Nephron progenitor cell (in vitro differentiated cells): ENCODE data around the gene KCNT1.

Experiments
- DNase-seq: peaks from one replicate; pipeline ENCODE4 v3.0.0; 2021
- H3K27ac Mint-ChIP-seq: 2 replicates; pipeline ENCODE4 v1.8.0; 2021; ENCODE audit warnings: mild to moderate bottlenecking, moderate library complexity, mixed read lengths
- H3K27me3 Mint-ChIP-seq: 2 replicates; pipeline ENCODE4 v1.8.0; 2021; ENCODE audit warnings: mild to moderate bottlenecking, low read depth, mixed read lengths; ENCODE audit not compliant: poor library complexity
- H3K36me3 Mint-ChIP-seq: 2 replicates; pipeline ENCODE4 v1.8.0; 2021; ENCODE audit warnings: low read depth, mixed read lengths
- H3K4me1 Mint-ChIP-seq: 2 replicates; pipeline ENCODE4 v1.8.0; 2021; ENCODE audit warnings: mixed read lengths
- H3K4me3 Mint-ChIP-seq: 2 replicates; pipeline ENCODE4 v1.8.0; 2021; ENCODE audit warnings: mild to moderate bottlenecking, moderate library complexity, mixed read lengths
- H3K9me3 Mint-ChIP-seq: 2 replicates; pipeline ENCODE4 v1.8.0; 2021; ENCODE audit warnings: mild to moderate bottlenecking, moderate library complexity, mixed read lengths
- CTCF ChIP-seq: fragments of 200-600 bp; sonication (generic); IDR thresholded peaks from 2 replicates; pipeline ENCODE4 v1.5.0; 2021; ENCODE audit warnings: antibody characterized with exemption

Gene KCNT1

GRCh38 chr9:135794057-135794335 is 92.0 kb downstream of the KCNT1 start:
- Mint-ChIP-seq H3K9me3 (no peaks in the 10 kb centered on the region), H3K27ac (no peak overlapping the region), H3K4me1 (peaks cover 15% of the 10 kb centered on the region), H3K36me3 (no peaks in the 10 kb centered on the region), H3K27me3 (peaks cover 9% of the 10 kb centered on the region), H3K4me3 (no peak overlapping the region)
- no peak for DNase-seq
- TF ChIP-seq CTCF: no peak

- no peak for TF ChIP-seq CTCF
- Mint-ChIP-seq H3K27me3 (peaks cover 9% of the 10 kb centered on the region), H3K27ac (no peak overlapping the region), H3K9me3 (no peaks in the 10 kb centered on the region), H3K36me3 (no peaks in the 10 kb centered on the region), H3K4me3 (no peak overlapping the region), H3K4me1 (peaks cover 19% of the 10 kb centered on the region)
- no peak for DNase-seq
These were observed 92.4 kb downstream of the KCNT1 start for GRCh38 chr9:135794361-135794885.

GRCh38 chr9:135795391-135795790 is 93.4 kb downstream of the KCNT1 start:
- H3K27me3 Mint-ChIP-seq: peaks cover 9% of the 10 kb centered on the region
- no peak overlapping the region for H3K27ac Mint-ChIP-seq
- H3K4me3 Mint-ChIP-seq: no peak overlapping the region
- H3K36me3 Mint-ChIP-seq: no peaks in the 10 kb centered on the region
- no peak for TF ChIP-seq CTCF
- no peak for DNase-seq
- H3K4me1 Mint-ChIP-seq: peaks cover 19% of the 10 kb centered on the region
- no peaks in the 10 kb centered on the region for H3K9me3 Mint-ChIP-seq

- no peak overlapping the region for H3K4me3 Mint-ChIP-seq
- no peak for DNase-seq
- H3K27ac Mint-ChIP-seq: peak overlapping the region; percentile 62
- peaks cover 4% of the 10 kb centered on the region for H3K27me3 Mint-ChIP-seq
- H3K4me1 Mint-ChIP-seq: peaks cover 19% of the 10 kb centered on the region
- no peak for TF ChIP-seq CTCF
- no peaks in the 10 kb centered on the region for H3K36me3 Mint-ChIP-seq
- H3K9me3 Mint-ChIP-seq: peaks cover 6% of the 10 kb centered on the region
These were observed 95.0 kb downstream of the KCNT1 start for GRCh38 chr9:135796784-135797485.

- Mint-ChIP-seq H3K4me3 (no peak overlapping the region), H3K27me3 (peaks cover 4% of the 10 kb centered on the region)
These were observed 95.7 kb downstream of the KCNT1 start for GRCh38 chr9:135797507-135798262.

More at GRCh38 chr9:135797507-135798262, 95.7 kb downstream of the KCNT1 start:
- H3K9me3 Mint-ChIP-seq: peaks cover 6% of the 10 kb centered on the region
- peak; percentile 63 for TF ChIP-seq CTCF
- DNase-seq: peak; percentile 73
- H3K4me1 Mint-ChIP-seq: peaks cover 21% of the 10 kb centered on the region
- H3K36me3 Mint-ChIP-seq: no peaks in the 10 kb centered on the region
- H3K27ac Mint-ChIP-seq: peak overlapping the region; percentile 62
